GM23338 (cell line): ENCODE measurements around the gene PTH1R. TPM values are rescaled to one million over a fixed set of nuclear protein-coding genes. Genes with fewer than 3 reads are reported as not detected.

Experiments
- ATAC-seq: fragments of 200-7000 bp; cut with Tn5 transposase; 3 replicates; pipeline ENCODE4 v1.9.1; 2020
- DNase-seq: peaks from one replicate; pipeline ENCODE4 v3.0.0-alpha.2; 2015; ENCODE audit warnings: low spot score
- H2AFZ ChIP-seq: fragments of 200-600 bp; sonication (generic); 2 replicates; pipeline ENCODE4 v1.8.0; 2016; ENCODE audit warnings: antibody characterized with exemption, mild to moderate bottlenecking, moderate library complexity
- H3F3A ChIP-seq: fragments of 200-600 bp; sonication (generic); replicated peaks from 2 replicates; pipeline ENCODE4 v1.8.0; 2017; ENCODE audit warnings: antibody characterized with exemption, mixed run types, low read depth
- H3K27ac ChIP-seq: fragments of 200-600 bp; sonication (generic); 2 replicates; pipeline ENCODE4 v1.6.1; 2016; ENCODE audit warnings: low read depth
- H3K27me3 ChIP-seq: fragments of 200-600 bp; sonication (generic); 2 replicates; pipeline ENCODE4 v1.8.0; 2016; ENCODE audit warnings: mild to moderate bottlenecking, mixed run types, moderate library complexity; ENCODE audit not compliant: insufficient read depth
- H3K36me3 ChIP-seq: fragments of 200-600 bp; sonication (generic); 2 replicates; pipeline ENCODE4 v1.8.0; 2016; ENCODE audit warnings: mild to moderate bottlenecking; ENCODE audit not compliant: insufficient read depth
- H3K4me1 ChIP-seq: fragments of 200-600 bp; sonication (generic); 2 replicates; pipeline ENCODE4 v1.8.0; 2016; ENCODE audit warnings: mild to moderate bottlenecking, moderate library complexity; ENCODE audit not compliant: insufficient read depth
- H3K4me2 ChIP-seq: fragments of 200-600 bp; sonication (generic); 2 replicates; pipeline ENCODE4 v1.7.1; 2017; ENCODE audit warnings: mixed run types
- H3K4me3 ChIP-seq: fragments of 200-600 bp; sonication (generic); 2 replicates; pipeline ENCODE4 v1.6.1; 2016; ENCODE audit warnings: mixed run types
- H3K79me2 ChIP-seq: fragments of 200-600 bp; sonication (generic); replicated peaks from 2 replicates; pipeline ENCODE4 v1.8.0; 2017; ENCODE audit warnings: mild to moderate bottlenecking; ENCODE audit not compliant: insufficient read depth
- H3K9me2 ChIP-seq: fragments of 200-600 bp; sonication (generic); 2 replicates; pipeline ENCODE4 v1.8.0; 2017; ENCODE audit not compliant: insufficient read depth
- H4K20me1 ChIP-seq: fragments of 200-600 bp; sonication (generic); replicated peaks from 2 replicates; pipeline ENCODE4 v1.8.0; 2017; ENCODE audit warnings: mild to moderate bottlenecking; ENCODE audit not compliant: insufficient read depth
- H3K27ac Mint-ChIP-seq: 2 replicates; pipeline ENCODE4 v1.8.0; 2020; ENCODE audit warnings: inconsistent platforms, mild to moderate bottlenecking, moderate library complexity, mixed read lengths
- H3K27me3 Mint-ChIP-seq: 3 replicates; pipeline ENCODE4 v1.8.0; 2022; ENCODE audit warnings: low read depth, mild to moderate bottlenecking, moderate library complexity, mixed read lengths, inconsistent platforms; ENCODE audit not compliant: insufficient read depth, poor library complexity
- H3K36me3 Mint-ChIP-seq: 3 replicates; pipeline ENCODE4 v1.8.0; 2021; ENCODE audit warnings: low read depth, mild to moderate bottlenecking, inconsistent platforms, moderate library complexity, mixed read lengths
- H3K4me1 Mint-ChIP-seq: 3 replicates; pipeline ENCODE4 v1.8.0; 2020; ENCODE audit warnings: mild to moderate bottlenecking, inconsistent platforms, mixed read lengths
- H3K4me3 Mint-ChIP-seq: 3 replicates; pipeline ENCODE4 v1.8.0; 2021; ENCODE audit warnings: moderate library complexity, mild to moderate bottlenecking, inconsistent platforms, mixed read lengths
- H3K9me3 Mint-ChIP-seq: 3 replicates; pipeline ENCODE4 v1.8.0; 2020; ENCODE audit warnings: moderate library complexity, mild to moderate bottlenecking, inconsistent platforms, mixed read lengths
- CTCF ChIP-seq, 2 experiments: fragments of 200-600 bp in 1 of 2; sonication (generic) in 1 of 2; conservative IDR thresholded peaks; 2 replicates each; pipeline versions ENCODE4 v1.5.1 to v1.6.1; 2016 to 2017; ENCODE audit warnings: antibody characterized with exemption in 2 of 2, low read depth in 2 of 2, mild to moderate bottlenecking in 2 of 2, moderate library complexity in 1 of 2
- ETS1 ChIP-seq: IDR thresholded peaks from 2 replicates; pipeline ENCODE4 v1.6.1; 2016; ENCODE audit warnings: antibody characterized with exemption
- EZH2phosphoT487 ChIP-seq: fragments of 200-600 bp; sonication (generic); IDR thresholded peaks from one replicate; pipeline ENCODE4 v1.8.1; 2018; ENCODE audit warnings: antibody characterized with exemption; ENCODE audit not compliant: unreplicated experiment
- JUNB ChIP-seq: IDR thresholded peaks from one replicate; pipeline ENCODE4 v1.6.1; 2016; ENCODE audit warnings: antibody characterized with exemption; ENCODE audit not compliant: unreplicated experiment
- NANOG ChIP-seq: IDR thresholded peaks from 2 replicates; pipeline ENCODE4 v1.6.1; 2016; ENCODE audit warnings: antibody characterized with exemption, borderline replicate concordance
- STAT1 ChIP-seq: IDR thresholded peaks from one replicate; pipeline ENCODE4 v1.6.1; 2016; ENCODE audit warnings: antibody characterized with exemption; ENCODE audit not compliant: unreplicated experiment
- ZNF114 ChIP-seq: fragments of 250-450 bp; sonication (Bioruptor Pico); IDR thresholded peaks from 2 replicates; pipeline ENCODE4 v1.5.0; 2020; ENCODE audit warnings: mild to moderate bottlenecking, moderate library complexity
- ZNF331 ChIP-seq: fragments of 250-450 bp; sonication (Bioruptor Pico); IDR thresholded peaks from 2 replicates; pipeline ENCODE4 v1.5.0; 2020; ENCODE audit warnings: low read depth, mild to moderate bottlenecking, moderate library complexity
- ZNF462 ChIP-seq: fragments of 250-450 bp; sonication (Bioruptor Pico); IDR thresholded peaks from 2 replicates; pipeline ENCODE4 v1.5.0; 2020; ENCODE audit warnings: mild to moderate bottlenecking, moderate library complexity
- polyA plus RNA-seq: library from polyadenylated mRNA; unstranded; fragments of >200 nt; fragmentation: Nextera tagmentation; extraction: Ambion mirVana; gene quantifications from 2 replicates; pipeline ENCODE4 v1.2.1, GENCODE V29; 2016
- total RNA-seq: library from RNA; depleted of rRNA; stranded (reverse); fragments of >200 nt; shearing (Covaris generic); gene quantifications from 2 replicates; pipeline ENCODE4 v1.2.3, GENCODE V29; 2014

PTH1R gene
- total and polyA plus RNA-seq, 2 experiments from 2014 or later = 1.3 to 1.9 TPM

GRCh38 chr3:46931631-46932331, 54.3 kb downstream of the PTH1R start:
- no peaks in the 10 kb centered on the region for H3K27me3 ChIP-seq
- H3K9me2 ChIP-seq = no peaks in the 10 kb centered on the region
- Mint-ChIP-seq H3K36me3 (peaks cover 7% of the 10 kb centered on the region; the same call in 1 of the 3 replicates), H3K27me3 (peaks cover 4% of the 10 kb centered on the region), H3K9me3 (no peaks in the 10 kb centered on the region), H3K4me3 (no peak overlapping the region), H3K27ac (no peak overlapping the region), H3K4me1 (peaks cover 40% of the 10 kb centered on the region)
- no peak for DNase-seq
- H3K4me2 ChIP-seq = no peak overlapping the region
- H3K36me3 ChIP-seq = no peaks in the 10 kb centered on the region; the same call in 1 of the 2 replicates
- no peak overlapping the region for H3K27ac ChIP-seq
- peaks cover 77% of the 10 kb centered on the region for H3K79me2 ChIP-seq
- H4K20me1 ChIP-seq = peaks cover 38% of the 10 kb centered on the region
- no peak overlapping the region for H2AFZ ChIP-seq
- TF ChIP-seq STAT1 (no peak), EZH2phosphoT487 (no peak), ETS1 (no peak), JUNB (no peak), NANOG (no peak), ZNF114 (CRISPR knock-in tag) (no peak), ZNF331 (CRISPR knock-in tag) (no peak), CTCF (conservative IDR thresholded peaks at IDR 0.05; ENCODE audit: low read depth in 2 of 2) (no peak), ZNF462 (CRISPR knock-in tag) (no peak)
- H3K4me1 ChIP-seq = peaks cover 12% of the 10 kb centered on the region; the same call in 1 of the 2 replicates
- H3F3A ChIP-seq = 0 out of 2 replicates have a peak, but pooled peaks cover 7% of the 10 kb centered on the region
- H3K4me3 ChIP-seq = no peak overlapping the region
- no peak for ATAC-seq
